IgD-negative memory B cell (primary cell): ENCODE measurements around the gene WRNIP1. TPM values are rescaled to one million over a fixed set of nuclear protein-coding genes. Genes with fewer than 3 reads are reported as not detected.
"Not testable (repeated sequence)": the region's sequence is repeated elsewhere in the genome, so short reads cannot be mapped to it uniquely, and the experiment has no call there.

Experiments used
- H3K27ac Mint-ChIP-seq, 3 donors: one replicate each; pipeline ENCODE4 v1.8.0; 2020 to 2022; ENCODE audit warnings: mild to moderate bottlenecking in 3 of 3, mixed read lengths in 3 of 3, moderate library complexity in 1 of 3
- H3K27me3 Mint-ChIP-seq: one replicate; pipeline ENCODE4 v1.8.0; 2021; ENCODE audit warnings: mixed read lengths
- H3K36me3 Mint-ChIP-seq: one replicate; pipeline ENCODE4 v1.8.0; 2020; ENCODE audit warnings: mild to moderate bottlenecking, mixed read lengths
- H3K4me1 Mint-ChIP-seq, 3 donors: one replicate each; pipeline ENCODE4 v1.8.0; 2020 to 2022; ENCODE audit warnings: mixed read lengths in 3 of 3, mild to moderate bottlenecking in 1 of 3
- H3K4me3 Mint-ChIP-seq, 4 donors: one replicate each; pipeline ENCODE4 v1.8.0; 2020 to 2022; ENCODE audit warnings: mild to moderate bottlenecking in 4 of 4, mixed read lengths in 4 of 4, moderate library complexity in 3 of 4
- H3K9me3 Mint-ChIP-seq, 3 donors: one replicate each; pipeline ENCODE4 v1.8.0; 2020 to 2021; ENCODE audit warnings: mixed read lengths in 3 of 3, mild to moderate bottlenecking in 1 of 3
- polyA plus RNA-seq: library from polyadenylated mRNA; unstranded; fragments of 300-500 nt; fragmentation: Illumina TruSeq; gene quantifications from one replicate; pipeline ENCODE4 v1.2.3, GENCODE V29; 2021

The WRNIP1 gene
- polyA plus RNA-seq, 1 donor from 2014 or later = 34.5 TPM

- Mint-ChIP-seq H3K9me3 (no peaks in the 10 kb centered on the region), H3K27ac (no peak overlapping the region), H3K4me3 (no peak overlapping the region), H3K27me3 (no peaks in the 10 kb centered on the region), H3K4me1 (peaks cover 17 to 29% (median 23%) of the 10 kb centered on the region in 3 donors), H3K36me3 (peaks cover 6% of the 10 kb centered on the region)
Measured at GRCh38 chr6:2795956-2796355, 30.8 kb downstream of the WRNIP1 start.

GRCh38 chr6:2796861-2797260 is 31.7 kb downstream of the WRNIP1 start:
- H3K27ac Mint-ChIP-seq = peak overlapping the region in 1 of 3 donors; percentile 76
- H3K36me3 Mint-ChIP-seq = peaks cover 4% of the 10 kb centered on the region
- no peak overlapping the region for H3K4me3 Mint-ChIP-seq

GRCh38 chr6:2797564-2798031 is 32.4 kb downstream of the WRNIP1 start:
- Mint-ChIP-seq H3K4me3 (peak overlapping the region in 1 of 4 donors; percentile 17), H3K36me3 (peaks cover 4% of the 10 kb centered on the region), H3K27me3 (no peaks in the 10 kb centered on the region), H3K9me3 (no peaks in the 10 kb centered on the region), H3K4me1 (peaks cover 7 to 19% (median 15%) of the 10 kb centered on the region in 3 donors), H3K27ac (no peak overlapping the region)

More at GRCh38 chr6:2796861-2797260, 31.7 kb downstream of the WRNIP1 start:
- Mint-ChIP-seq H3K9me3 (no peaks in the 10 kb centered on the region), H3K27me3 (no peaks in the 10 kb centered on the region), H3K4me1 (peaks cover 10 to 20% (median 19%) of the 10 kb centered on the region in 3 donors)

- Mint-ChIP-seq H3K4me1 (peaks cover 3 to 12% (median 6%) of the 10 kb centered on the region in 3 donors), H3K4me3 (no peak overlapping the region), H3K36me3 (peaks cover 4% of the 10 kb centered on the region), H3K9me3 (no peaks in the 10 kb centered on the region), H3K27ac (no peak overlapping the region), H3K27me3 (no peaks in the 10 kb centered on the region)
Measured at GRCh38 chr6:2798586-2799134, 33.5 kb downstream of the WRNIP1 start.

- peaks cover 0 to 4% (median 2%) of the 10 kb centered on the region in 3 donors for H3K4me1 Mint-ChIP-seq
Measured at GRCh38 chr6:2799936-2800527, 34.8 kb downstream of the WRNIP1 start.

GRCh38 chr6:2800552-2801316 is 35.5 kb downstream of the WRNIP1 start:
- no peaks in the 10 kb centered on the region for H3K9me3 Mint-ChIP-seq
- peaks cover 0 to 4% (median 2%) of the 10 kb centered on the region in 3 donors for H3K4me1 Mint-ChIP-seq
- no peak overlapping the region for H3K4me3 Mint-ChIP-seq
- peaks cover 4% of the 10 kb centered on the region for H3K36me3 Mint-ChIP-seq
- no peak overlapping the region for H3K27ac Mint-ChIP-seq
- no peaks in the 10 kb centered on the region for H3K27me3 Mint-ChIP-seq

More at GRCh38 chr6:2799936-2800527, 34.8 kb downstream of the WRNIP1 start:
- H3K36me3 Mint-ChIP-seq = peaks cover 4% of the 10 kb centered on the region
- no peaks in the 10 kb centered on the region for H3K27me3 Mint-ChIP-seq
- H3K9me3 Mint-ChIP-seq = no peaks in the 10 kb centered on the region
- no peak overlapping the region for H3K4me3 Mint-ChIP-seq
- no peak overlapping the region for H3K27ac Mint-ChIP-seq

- H3K4me1 Mint-ChIP-seq, H3K36me3 Mint-ChIP-seq, H3K9me3 Mint-ChIP-seq, H3K27ac Mint-ChIP-seq, H3K27me3 Mint-ChIP-seq: not testable (repeated sequence)
- peak overlapping the region in 1 of 4 donors; percentile 39 for H3K4me3 Mint-ChIP-seq
Measured at GRCh38 chr6:2801687-2802086, 36.5 kb downstream of the WRNIP1 start.

GRCh38 chr6:2802521-2803060 is 37.4 kb downstream of the WRNIP1 start:
- no peak overlapping the region for H3K27ac Mint-ChIP-seq
- H3K9me3 Mint-ChIP-seq = no peaks in the 10 kb centered on the region
- no peaks in the 10 kb centered on the region for H3K4me1 Mint-ChIP-seq
- H3K36me3 Mint-ChIP-seq = peaks cover 4% of the 10 kb centered on the region
- no peaks in the 10 kb centered on the region for H3K27me3 Mint-ChIP-seq
- H3K4me3 Mint-ChIP-seq = no peak overlapping the region

GRCh38 chr6:2803731-2804429 is 38.7 kb downstream of the WRNIP1 start:
- Mint-ChIP-seq H3K4me3 (no peak overlapping the region), H3K9me3 (no peaks in the 10 kb centered on the region), H3K36me3 (peaks cover 4% of the 10 kb centered on the region), H3K27ac (no peak overlapping the region), H3K4me1 (no peaks in the 10 kb centered on the region), H3K27me3 (no peaks in the 10 kb centered on the region)

- Mint-ChIP-seq H3K27ac (no peak overlapping the region), H3K36me3 (peaks cover 3% of the 10 kb centered on the region), H3K27me3 (no peaks in the 10 kb centered on the region), H3K9me3 (no peaks in the 10 kb centered on the region), H3K4me3 (no peak overlapping the region), H3K4me1 (no peaks in the 10 kb centered on the region)
Measured at GRCh38 chr6:2804516-2804915, 39.3 kb downstream of the WRNIP1 start.

- H3K27ac Mint-ChIP-seq = no peak overlapping the region
- H3K27me3 Mint-ChIP-seq = no peaks in the 10 kb centered on the region
- no peaks in the 10 kb centered on the region for H3K4me1 Mint-ChIP-seq
- H3K36me3 Mint-ChIP-seq = peaks cover 2% of the 10 kb centered on the region
- H3K4me3 Mint-ChIP-seq = no peak overlapping the region
- no peaks in the 10 kb centered on the region for H3K9me3 Mint-ChIP-seq
Measured at GRCh38 chr6:2805031-2805430, 39.8 kb downstream of the WRNIP1 start.

- peak overlapping the region in 1 of 4 donors; percentile 74 for H3K4me3 Mint-ChIP-seq
- no peaks in the 10 kb centered on the region for H3K36me3 Mint-ChIP-seq
- H3K27ac Mint-ChIP-seq = no peak overlapping the region
- H3K27me3 Mint-ChIP-seq = no peaks in the 10 kb centered on the region
- H3K4me1 Mint-ChIP-seq = no peaks in the 10 kb centered on the region
- no peaks in the 10 kb centered on the region for H3K9me3 Mint-ChIP-seq
Measured at GRCh38 chr6:2806644-2807043, 41.5 kb downstream of the WRNIP1 start.

- Mint-ChIP-seq H3K9me3 (no peaks in the 10 kb centered on the region), H3K4me3 (no peak overlapping the region), H3K36me3 (peaks cover 3% of the 10 kb centered on the region), H3K27ac (no peak overlapping the region), H3K4me1 (no peaks in the 10 kb centered on the region), H3K27me3 (no peaks in the 10 kb centered on the region)
Measured at GRCh38 chr6:2807342-2808090, 42.3 kb downstream of the WRNIP1 start.

- Mint-ChIP-seq H3K27me3 (no peaks in the 10 kb centered on the region), H3K9me3 (peaks cover 0 to 2% (median 0%) of the 10 kb centered on the region in 3 donors), H3K4me3 (no peak overlapping the region), H3K27ac (no peak overlapping the region), H3K36me3 (peaks cover 3% of the 10 kb centered on the region), H3K4me1 (no peaks in the 10 kb centered on the region)
Measured at GRCh38 chr6:2809015-2809414, 43.8 kb downstream of the WRNIP1 start.
